Testis (tissue), 3 donors: ENCODE data around the gene VAMP8. TPM values are rescaled to one million over a fixed set of nuclear protein-coding genes. Genes with fewer than 3 reads are reported as not detected.
"Not testable (repeated sequence)": the region's sequence is repeated elsewhere in the genome, so short reads cannot be mapped to it uniquely, and the experiment has no call there.

Experiments
- DNase-seq: peaks from one replicate; pipeline ENCODE4 v3.0.0-alpha.2; 2019
- H3K27ac ChIP-seq, 2 donors: fragments of 200-600 bp; sonication (generic); one replicate each; pipeline ENCODE4 v1.5.1; 2019
- H3K27me3 ChIP-seq: fragments of 200-600 bp; sonication (generic); one replicate; pipeline ENCODE4 v1.5.1; 2019
- H3K36me3 ChIP-seq: fragments of 200-600 bp; sonication (generic); one replicate; pipeline ENCODE4 v1.5.1; 2017; ENCODE audit warnings: low read depth; ENCODE audit errors: missing control alignments
- H3K4me1 ChIP-seq: fragments of 200-600 bp; sonication (generic); one replicate; pipeline ENCODE4 v1.5.1; 2019
- H3K4me3 ChIP-seq, 2 donors: fragments of 200-600 bp; sonication (generic); one replicate each; pipeline ENCODE4 v1.5.1; 2017 to 2019
- H3K9me3 ChIP-seq: fragments of 200-600 bp; sonication (generic); one replicate; pipeline ENCODE4 v1.5.1; 2017
- CTCF ChIP-seq, 3 experiments: fragments of 450-650 bp in 2 of 3; fragments of 200-600 bp in 1 of 3; sonication (generic) in 1 of 3; IDR thresholded peaks; one replicate each; pipeline ENCODE4 v1.5.1; 2016 to 2019; ENCODE audit warnings: antibody characterized with exemption in 3 of 3, mild to moderate bottlenecking in 2 of 3, moderate library complexity in 1 of 3
- POLR2A ChIP-seq: fragments of 450-650 bp; IDR thresholded peaks from one replicate; pipeline ENCODE4 v1.6.1; 2017; ENCODE audit warnings: antibody characterized with exemption, mild to moderate bottlenecking, moderate library complexity
- WGBS, 2 donors: methylation state at CpG; one replicate each; pipeline ENCODE4 v1.1.5; 2018; 5-methylcytosine and 5-hydroxymethylcytosine counted together
- intact Hi-C: fragments of 100-400 bp; cut with DNase I; formaldehyde crosslinking; loops from one replicate; pipeline ENCODE4 v1.15.1; 2023; ENCODE audit warnings: low total_unique reads
- polyA plus RNA-seq: library from polyadenylated mRNA; stranded (reverse); fragments of 350-450 nt; fragmentation: Illumina TruSeq; extraction: RNeasy Lipid Tissue Mini Kit (QIAGEN cat#74804); gene quantifications from one replicate; pipeline ENCODE4 v1.2.3, GENCODE V29; 2014; ENCODE audit warnings: low read depth, low replicate concordance; ENCODE audit not compliant: insufficient read depth
- total RNA-seq, 2 donors: library from RNA; depleted of rRNA; stranded (reverse); fragments of >200 nt; gene quantifications; one replicate each; pipeline ENCODE4 v1.2.3, GENCODE V29; 2016

Gene VAMP8
- total and polyA plus RNA-seq, 3 donors from 2014 or later = 10.8 to 59.0 (median 13.9) TPM

- Histone ChIP-seq H3K36me3 (no peaks in the 10 kb centered on the region), H3K4me1 (peaks cover 26% of the 10 kb centered on the region), H3K4me3 (peak overlapping the region in 1 of 2 donors; percentile 94), H3K27ac (peak overlapping the region; percentile 20 to 99), H3K9me3 (no peaks in the 10 kb centered on the region), H3K27me3 (no peaks in the 10 kb centered on the region)
- 29 to 40% methylated on average over 4 of the region's 4 CpGs for WGBS, 2 donors
- no peak for TF ChIP-seq POLR2A
- no peak for TF ChIP-seq CTCF (IDR thresholded peaks at IDR 0.05)
- DNase-seq = no peak
- intact Hi-C loops = no loop called here
Measured at GRCh38 chr2:85541262-85541661, 36.1 kb upstream of the VAMP8 start.

GRCh38 chr2:85541753-85542457, 35.5 kb upstream of the VAMP8 start:
- no peak for TF ChIP-seq CTCF (IDR thresholded peaks at IDR 0.05)
- no peak for TF ChIP-seq POLR2A
- no peak for DNase-seq
- Histone ChIP-seq H3K27me3 (no peaks in the 10 kb centered on the region), H3K4me1 (peaks cover 23% of the 10 kb centered on the region), H3K36me3 (no peaks in the 10 kb centered on the region), H3K9me3 (no peaks in the 10 kb centered on the region), H3K27ac (peak overlapping the region in 1 of 2 donors; percentile 99), H3K4me3 (no peak overlapping the region)
- intact Hi-C loops = no loop called here
- WGBS, 2 donors = 58 to 63% methylated on average over 5 of the region's 5 CpGs

GRCh38 chr2:85542777-85543176, 34.6 kb upstream of the VAMP8 start:
- no peaks in the 10 kb centered on the region for H3K36me3 ChIP-seq
- intact Hi-C loops = no loop called here
- no peaks in the 10 kb centered on the region for H3K9me3 ChIP-seq
- H3K4me3 ChIP-seq = no peak overlapping the region
- TF ChIP-seq CTCF (IDR thresholded peaks at IDR 0.05) (no peak), POLR2A (no peak)
- no peak for DNase-seq
- H3K4me1 ChIP-seq = peaks cover 15% of the 10 kb centered on the region
- no peaks in the 10 kb centered on the region for H3K27me3 ChIP-seq
- peak overlapping the region in 1 of 2 donors; percentile 18 for H3K27ac ChIP-seq
- WGBS, 2 donors = 80 to 81% methylated on average over 4 of the region's 4 CpGs

GRCh38 chr2:85544254-85544691, 33.1 kb upstream of the VAMP8 start:
- WGBS, 2 donors = 72 to 85% methylated on average over 3 of the region's 3 CpGs
- H3K36me3 ChIP-seq, intact Hi-C loops: not testable (repeated sequence)

GRCh38 chr2:85544915-85545779, 32.2 kb upstream of the VAMP8 start:
- H3K27ac ChIP-seq, H3K27me3 ChIP-seq, H3K9me3 ChIP-seq, H3K36me3 ChIP-seq, H3K4me3 ChIP-seq, intact Hi-C loops, DNase-seq: not testable (repeated sequence)
- WGBS, 2 donors = 81 to 83% methylated on average over 5 of the region's 5 CpGs
- H3K4me1 ChIP-seq = peaks cover 15% of the 10 kb centered on the region

More at GRCh38 chr2:85544254-85544691, 33.1 kb upstream of the VAMP8 start:
- H3K9me3 ChIP-seq, H3K27ac ChIP-seq, H3K27me3 ChIP-seq, DNase-seq, H3K4me3 ChIP-seq: not testable (repeated sequence)
- H3K4me1 ChIP-seq = peaks cover 15% of the 10 kb centered on the region
